Fibroblast of the aortic adventitia (primary cell): Measurements from ENCODE around the gene GPBP1L1. TPM values are rescaled to one million over a fixed set of nuclear protein-coding genes. Genes with fewer than 3 reads are reported as not detected.
"Not testable (repeated sequence)": the region's sequence is repeated elsewhere in the genome, so short reads cannot be mapped to it uniquely, and the experiment has no call there.

Experiments
- DNase-seq: peaks from one replicate; pipeline ENCODE4 v3.0.0-alpha.2; 2010; ENCODE audit warnings: low read depth
- H3K4me3 ChIP-seq: 2 replicates; pipeline ENCODE4 v1.5.1; 2011; ENCODE audit warnings: low read depth, mild to moderate bottlenecking, control low read depth, low read length, moderate library complexity
- total RNA-seq: library from RNA; depleted of rRNA; stranded (reverse); fragments of >200 nt; gene quantifications from 2 replicates; pipeline ENCODE4 v1.2.3, GENCODE V29; 2012; ENCODE audit warnings: low replicate concordance
- TF ChIP-seq, protein P1 (sequence below): IDR thresholded peaks from 2 replicates; pipeline ENCODE4 v1.5.1; 2011; ENCODE audit warnings: mild to moderate bottlenecking, low read length, control low read depth, inconsistent platforms; ENCODE audit not compliant: insufficient read depth

GPBP1L1 gene, protein sequence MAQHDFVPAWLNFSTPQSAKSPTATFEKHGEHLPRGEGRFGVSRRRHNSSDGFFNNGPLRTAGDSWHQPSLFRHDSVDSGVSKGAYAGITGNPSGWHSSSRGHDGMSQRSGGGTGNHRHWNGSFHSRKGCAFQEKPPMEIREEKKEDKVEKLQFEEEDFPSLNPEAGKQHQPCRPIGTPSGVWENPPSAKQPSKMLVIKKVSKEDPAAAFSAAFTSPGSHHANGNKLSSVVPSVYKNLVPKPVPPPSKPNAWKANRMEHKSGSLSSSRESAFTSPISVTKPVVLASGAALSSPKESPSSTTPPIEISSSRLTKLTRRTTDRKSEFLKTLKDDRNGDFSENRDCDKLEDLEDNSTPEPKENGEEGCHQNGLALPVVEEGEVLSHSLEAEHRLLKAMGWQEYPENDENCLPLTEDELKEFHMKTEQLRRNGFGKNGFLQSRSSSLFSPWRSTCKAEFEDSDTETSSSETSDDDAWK
- total RNA-seq, result 119 and 143 TPM in 2 replicates

DNA sequence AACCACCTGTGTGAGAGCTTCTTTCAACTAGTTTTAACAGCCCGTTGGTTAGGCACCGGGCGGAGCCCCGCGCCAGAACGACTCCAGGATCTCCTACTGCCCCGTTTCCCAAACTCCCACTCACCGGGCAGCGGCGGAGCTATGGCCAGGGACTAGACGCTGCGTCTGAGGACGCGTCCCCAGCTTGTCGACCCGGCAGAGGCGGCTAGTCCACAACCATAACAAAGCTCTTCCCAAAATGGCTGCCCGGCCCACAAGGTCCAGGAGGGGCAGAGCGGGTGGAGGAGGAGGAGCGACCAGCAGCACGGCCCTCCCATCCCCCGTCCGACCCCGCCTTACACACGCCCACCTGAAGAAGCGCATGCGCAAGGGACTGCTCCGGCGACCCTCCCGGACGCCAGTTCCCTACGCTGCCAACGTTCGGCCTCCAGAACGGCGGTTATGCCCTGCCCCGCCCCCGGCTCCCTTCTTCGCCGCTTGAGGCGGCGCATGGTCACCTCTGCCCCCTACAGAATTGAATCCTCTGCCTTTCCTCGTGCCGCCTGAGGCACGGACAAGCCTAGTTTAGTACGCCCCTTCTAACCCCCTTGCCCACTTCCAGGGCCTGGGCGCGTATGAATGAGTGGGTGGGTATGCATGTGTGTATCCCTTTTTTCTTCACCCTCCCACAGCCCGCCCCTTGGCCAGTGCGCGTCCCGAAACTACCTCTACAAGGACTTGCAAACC, at the start of gene GPBP1L1:
Gene GPBP1L1 (minus strand): TSS at position 246 of the 726 bp plus-strand sequence. CDS start 27,446 bp downstream, outside the sequence.
- H3K4me3 ChIP-seq, result peak within 1 kb of the TSS; percentile 97
- TF ChIP-seq, protein P1, sequence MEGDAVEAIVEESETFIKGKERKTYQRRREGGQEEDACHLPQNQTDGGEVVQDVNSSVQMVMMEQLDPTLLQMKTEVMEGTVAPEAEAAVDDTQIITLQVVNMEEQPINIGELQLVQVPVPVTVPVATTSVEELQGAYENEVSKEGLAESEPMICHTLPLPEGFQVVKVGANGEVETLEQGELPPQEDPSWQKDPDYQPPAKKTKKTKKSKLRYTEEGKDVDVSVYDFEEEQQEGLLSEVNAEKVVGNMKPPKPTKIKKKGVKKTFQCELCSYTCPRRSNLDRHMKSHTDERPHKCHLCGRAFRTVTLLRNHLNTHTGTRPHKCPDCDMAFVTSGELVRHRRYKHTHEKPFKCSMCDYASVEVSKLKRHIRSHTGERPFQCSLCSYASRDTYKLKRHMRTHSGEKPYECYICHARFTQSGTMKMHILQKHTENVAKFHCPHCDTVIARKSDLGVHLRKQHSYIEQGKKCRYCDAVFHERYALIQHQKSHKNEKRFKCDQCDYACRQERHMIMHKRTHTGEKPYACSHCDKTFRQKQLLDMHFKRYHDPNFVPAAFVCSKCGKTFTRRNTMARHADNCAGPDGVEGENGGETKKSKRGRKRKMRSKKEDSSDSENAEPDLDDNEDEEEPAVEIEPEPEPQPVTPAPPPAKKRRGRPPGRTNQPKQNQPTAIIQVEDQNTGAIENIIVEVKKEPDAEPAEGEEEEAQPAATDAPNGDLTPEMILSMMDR, result no peak
- peak; percentile 97 for DNase-seq

DNA sequence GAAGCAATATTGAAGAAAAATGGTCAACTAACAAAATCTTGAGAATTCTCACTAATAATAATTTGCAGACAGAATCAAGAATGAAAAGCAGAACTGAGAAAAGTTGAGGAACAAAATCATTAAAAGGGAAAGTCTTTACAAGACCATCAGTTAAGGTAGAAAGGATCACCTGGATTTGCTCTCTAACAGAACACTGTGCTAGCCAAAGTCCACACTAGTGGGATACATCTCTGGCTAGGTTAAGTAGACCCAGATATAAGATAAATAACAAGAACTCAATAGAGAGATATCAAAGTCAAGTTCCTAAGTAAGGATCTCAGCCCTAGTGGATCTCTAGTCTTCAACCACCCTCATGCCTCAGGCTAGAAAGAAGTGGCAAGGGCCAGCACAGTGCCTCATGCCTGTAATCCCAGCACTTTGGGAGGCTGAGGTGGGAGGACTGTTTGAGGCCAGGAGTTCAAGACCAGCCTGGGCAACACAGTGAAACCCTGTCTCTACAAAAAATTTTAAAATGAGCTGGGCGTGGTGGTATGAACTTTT, 44.5 kb upstream of the GPBP1L1 start:
- DNase-seq, result no peak
- no peak overlapping the region for H3K4me3 ChIP-seq
- TF ChIP-seq, protein P1, result no peak

DNA sequence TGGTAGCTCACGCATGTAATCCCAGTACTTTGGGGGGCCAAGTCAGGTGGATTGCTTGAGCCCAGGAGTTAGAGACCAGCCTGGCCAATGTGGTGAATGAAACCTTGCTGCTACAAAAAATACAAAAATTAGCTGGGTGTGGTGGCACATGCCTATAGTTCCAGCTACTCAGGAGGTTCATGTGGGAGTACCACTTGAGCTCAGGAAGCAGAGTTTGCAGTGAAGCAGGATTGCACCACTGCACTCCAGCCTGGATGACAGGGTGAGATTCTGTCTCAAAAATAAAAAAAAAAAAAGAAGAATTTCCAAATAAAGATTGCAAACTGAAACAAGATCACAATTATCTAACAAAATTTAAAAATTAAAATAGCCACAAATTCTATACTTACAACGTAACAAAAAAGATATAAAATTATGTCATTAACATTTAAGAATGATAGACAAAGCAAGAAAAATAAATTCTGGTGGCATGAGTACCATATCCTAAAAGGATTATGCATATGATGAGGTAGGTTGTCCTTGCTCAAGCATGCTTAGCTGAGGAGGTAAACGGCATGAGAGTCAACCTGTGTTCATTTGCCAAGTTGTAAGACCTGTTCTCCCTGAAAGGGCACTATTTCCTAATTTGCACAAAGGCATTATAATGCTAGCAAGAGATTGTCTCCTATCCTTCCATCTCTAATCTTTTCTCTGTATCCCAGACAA, 43.9 kb upstream of the GPBP1L1 start:
- H3K4me3 ChIP-seq, result no peak overlapping the region
- no peak for DNase-seq
- TF ChIP-seq, protein P1, result no peak

DNA sequence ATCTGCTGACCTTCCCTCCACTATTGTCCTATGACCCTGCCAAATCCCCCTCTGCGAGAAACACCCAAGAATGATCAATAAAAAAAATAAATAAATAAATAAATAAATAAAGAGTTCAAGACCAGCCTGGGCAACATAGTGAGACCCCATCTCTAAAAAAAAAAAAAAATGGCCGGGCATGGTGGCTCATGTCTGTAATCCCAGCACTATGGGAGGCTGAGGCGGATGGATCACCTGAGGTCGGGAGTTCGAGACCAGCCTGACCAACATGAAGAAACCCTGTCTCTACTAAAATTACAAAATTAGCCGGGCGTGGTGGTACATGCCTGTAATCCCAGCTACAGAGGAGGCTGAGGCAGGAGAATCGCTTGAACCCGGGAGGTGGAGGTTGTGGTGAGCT, 39.7 kb upstream of the GPBP1L1 start:
- DNase-seq, H3K4me3 ChIP-seq: not testable (repeated sequence)

DNA sequence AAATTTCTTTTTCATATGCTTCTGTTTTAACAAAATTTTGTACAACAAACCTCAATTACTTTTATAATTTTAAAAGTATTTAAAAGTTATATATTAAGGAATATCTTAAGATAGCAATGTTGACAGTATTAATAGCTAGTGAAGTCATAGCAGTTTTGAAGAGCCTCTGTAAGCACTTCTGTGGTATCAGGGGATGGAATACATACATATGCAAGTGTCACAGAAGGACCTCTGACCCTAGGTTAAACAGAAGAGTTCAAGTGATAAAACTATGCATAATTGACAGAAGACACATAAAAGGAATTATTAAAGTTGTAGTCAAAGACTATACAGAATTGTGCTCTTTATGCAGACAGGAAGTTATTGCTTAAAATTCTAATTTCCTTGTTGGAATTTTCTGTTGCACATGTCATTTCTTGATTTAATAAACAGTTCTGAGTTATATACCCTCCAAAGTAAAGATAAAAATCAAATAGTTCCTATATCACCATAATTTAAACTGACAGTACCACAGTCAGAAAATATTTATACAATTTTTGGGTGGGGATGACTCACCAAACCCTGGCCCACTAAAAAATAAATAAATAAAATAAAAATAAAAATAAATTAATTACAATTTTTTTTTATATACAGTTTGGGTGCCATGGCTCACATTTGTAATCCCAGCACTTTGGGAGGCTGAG, 37.1 kb upstream of the GPBP1L1 start:
- TF ChIP-seq, protein P1, result no peak
- DNase-seq, result no peak

DNA sequence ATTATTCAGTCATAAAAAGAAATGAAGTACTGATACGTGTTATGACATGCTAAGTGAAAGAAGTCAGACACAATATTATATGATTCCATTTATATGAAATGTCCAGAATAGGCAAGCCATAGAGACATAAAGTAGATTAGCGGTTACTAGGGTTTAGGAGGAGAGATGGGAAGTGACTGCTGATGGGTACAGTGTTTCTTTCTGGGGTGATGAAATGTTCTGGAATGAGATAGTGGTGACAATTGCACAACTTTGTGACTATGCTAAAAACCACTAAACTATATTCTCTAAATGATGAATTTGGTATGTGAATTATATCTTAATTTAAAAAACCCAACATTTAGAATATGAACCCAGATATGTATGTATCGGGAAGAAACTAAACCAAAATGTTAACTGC, 36.5 kb upstream of the GPBP1L1 start:
- no peak overlapping the region for H3K4me3 ChIP-seq
- peak; percentile 13 for DNase-seq

More for the DNA sequence above, 37.1 kb upstream of the GPBP1L1 start:
- H3K4me3 ChIP-seq, result no peak overlapping the region

More for the DNA sequence above, 36.5 kb upstream of the GPBP1L1 start:
- TF ChIP-seq, protein P1, result no peak
